Measurements from ENCODE around the gene RAN.
"Not testable (repeated sequence)": the region's sequence is repeated elsewhere in the genome, so short reads cannot be mapped to it uniquely, and the experiment has no call there.

Gene RAN

DNA sequence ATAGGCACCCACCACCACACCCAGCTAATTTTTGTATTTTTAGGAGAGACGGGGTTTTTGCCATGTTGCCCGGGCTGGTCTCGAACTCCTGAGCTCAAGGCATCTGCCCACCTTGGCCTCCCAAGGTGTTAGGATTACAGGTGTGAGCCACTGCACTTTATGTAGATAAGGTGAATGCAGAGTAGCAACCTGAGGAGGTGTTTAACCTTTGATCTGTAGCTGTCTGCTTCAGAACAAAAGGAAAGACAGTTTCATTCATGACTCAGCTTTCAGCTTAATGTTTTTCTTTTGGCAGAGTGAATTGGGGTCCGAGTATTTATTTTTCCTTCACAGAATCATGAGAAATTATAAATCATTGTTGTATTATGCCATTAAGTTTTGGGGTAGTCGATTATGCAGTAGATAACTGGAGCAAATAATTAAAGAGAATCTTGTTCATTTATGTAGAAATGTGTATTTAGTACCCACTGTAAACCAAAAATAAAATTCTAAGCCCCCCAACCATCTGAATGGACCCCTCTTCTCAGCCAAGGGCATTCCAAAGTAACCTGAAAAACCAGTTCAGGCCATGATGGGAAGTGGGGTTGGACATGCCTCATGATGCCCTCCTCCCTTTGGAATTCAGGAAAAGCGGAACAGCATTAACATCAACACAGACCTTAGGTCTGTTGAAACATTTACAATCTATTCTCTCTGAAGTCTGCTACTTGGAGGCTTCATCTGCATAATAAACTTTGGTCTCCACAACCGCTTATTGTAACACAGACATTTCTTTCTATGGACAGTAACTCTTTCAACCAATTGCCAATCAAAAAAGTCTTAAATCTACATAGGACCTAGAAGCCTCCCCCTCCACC is 22.1 kb upstream of the RAN start:
- no peak for DNase-seq (ENCODE audit: low read depth)

- no peak for DNase-seq (ENCODE audit: low read depth)
These were observed 21.3 kb upstream of the RAN start for GRCh38 chr12:130850418-130851021.

- no peak for DNase-seq (ENCODE audit: low read depth)
These were observed 15.8 kb upstream of the RAN start for GRCh38 chr12:130856088-130856487.

DNA sequence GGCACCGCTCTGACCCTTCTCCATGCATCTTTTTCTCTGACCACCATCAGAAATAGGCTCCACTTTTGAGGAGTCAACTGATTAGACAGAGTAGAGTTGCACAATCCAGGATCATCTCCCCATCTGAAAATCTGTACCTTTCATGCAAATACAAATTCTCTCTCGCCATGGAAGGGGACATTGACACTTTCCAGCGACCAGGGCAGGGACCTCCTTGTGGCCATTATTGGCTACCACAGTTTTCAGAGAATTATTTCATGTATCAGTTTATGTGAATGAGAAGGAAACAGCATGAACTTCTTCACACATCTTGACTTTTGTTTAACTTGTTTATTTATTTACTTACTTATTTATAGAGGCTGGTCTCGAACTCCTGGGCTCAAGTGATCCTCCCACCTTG is 13.8 kb upstream of the RAN start:
- no peak for DNase-seq (ENCODE audit: low read depth)

- no peak for DNase-seq (ENCODE audit: low read depth)
These were observed 12.7 kb upstream of the RAN start for GRCh38 chr12:130859161-130859560.

DNA sequence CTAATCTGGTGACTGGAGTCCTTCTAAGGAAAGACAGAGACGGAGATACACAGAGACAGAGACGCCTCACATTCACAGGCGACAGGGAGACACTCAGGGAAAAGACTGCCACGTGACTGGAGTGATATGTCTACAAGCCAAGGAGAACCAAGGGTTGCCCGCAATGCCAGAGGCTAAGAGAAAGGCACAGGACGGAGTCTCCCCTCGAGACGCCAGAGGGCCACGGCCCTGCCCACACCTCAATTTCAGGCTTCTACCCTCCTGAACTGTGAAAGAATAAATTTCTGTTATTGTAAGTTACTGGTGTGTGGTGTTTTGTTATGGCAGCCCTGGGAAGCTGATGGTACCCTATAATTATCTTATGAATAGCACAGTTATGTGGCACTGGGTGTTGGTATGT is 11.6 kb upstream of the RAN start:
- no peak for DNase-seq (ENCODE audit: low read depth)

DNA sequence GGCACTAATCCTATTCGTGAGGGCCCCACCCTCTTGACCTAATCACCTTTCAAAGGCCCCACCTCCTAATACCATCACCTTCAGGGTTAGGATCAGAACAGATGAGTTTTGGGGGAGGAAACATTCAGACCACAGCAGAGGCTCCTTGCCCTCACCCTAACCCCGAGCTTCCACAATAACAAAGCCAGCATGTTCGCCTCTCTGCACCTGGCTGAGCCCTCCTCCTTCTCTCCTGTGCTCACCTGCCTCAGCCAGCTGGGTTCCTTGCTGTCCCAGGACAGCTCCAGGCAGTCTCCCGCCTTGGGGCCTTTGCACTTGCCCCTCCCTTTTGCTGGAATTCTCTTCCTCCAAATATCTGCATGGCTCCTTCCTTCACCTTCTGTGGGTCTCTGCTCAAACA is 9.7 kb upstream of the RAN start:
- no peak for DNase-seq (ENCODE audit: low read depth)

GRCh38 chr12:130862771-130863170 is 9.1 kb upstream of the RAN start:
- DNase-seq (ENCODE audit: low read depth), result not testable (repeated sequence)

DNA sequence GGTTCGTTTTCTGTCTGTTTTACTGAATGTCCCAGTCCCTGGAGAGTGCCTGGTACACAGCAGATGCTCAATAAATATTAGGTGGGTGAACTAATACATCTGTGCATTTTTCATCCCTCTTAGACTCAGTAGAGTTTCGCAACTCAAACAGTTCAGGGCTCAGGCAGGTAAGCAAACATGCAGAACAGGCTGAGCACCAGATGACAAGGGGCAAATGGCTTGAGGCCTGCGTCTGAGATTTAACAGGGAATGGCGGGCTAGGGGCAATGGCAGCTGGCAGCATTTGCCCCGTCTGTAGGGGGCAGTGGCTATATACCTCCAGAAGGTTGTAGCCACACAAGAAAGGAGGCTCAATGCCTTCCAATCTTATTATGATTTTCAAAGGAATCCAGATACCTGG is 8.6 kb upstream of the RAN start:
- DNase-seq (ENCODE audit: low read depth), result no peak

- DNase-seq (ENCODE audit: low read depth), result no peak
These were observed 3.5 kb upstream of the RAN start for GRCh38 chr12:130868412-130868811.

DNA sequence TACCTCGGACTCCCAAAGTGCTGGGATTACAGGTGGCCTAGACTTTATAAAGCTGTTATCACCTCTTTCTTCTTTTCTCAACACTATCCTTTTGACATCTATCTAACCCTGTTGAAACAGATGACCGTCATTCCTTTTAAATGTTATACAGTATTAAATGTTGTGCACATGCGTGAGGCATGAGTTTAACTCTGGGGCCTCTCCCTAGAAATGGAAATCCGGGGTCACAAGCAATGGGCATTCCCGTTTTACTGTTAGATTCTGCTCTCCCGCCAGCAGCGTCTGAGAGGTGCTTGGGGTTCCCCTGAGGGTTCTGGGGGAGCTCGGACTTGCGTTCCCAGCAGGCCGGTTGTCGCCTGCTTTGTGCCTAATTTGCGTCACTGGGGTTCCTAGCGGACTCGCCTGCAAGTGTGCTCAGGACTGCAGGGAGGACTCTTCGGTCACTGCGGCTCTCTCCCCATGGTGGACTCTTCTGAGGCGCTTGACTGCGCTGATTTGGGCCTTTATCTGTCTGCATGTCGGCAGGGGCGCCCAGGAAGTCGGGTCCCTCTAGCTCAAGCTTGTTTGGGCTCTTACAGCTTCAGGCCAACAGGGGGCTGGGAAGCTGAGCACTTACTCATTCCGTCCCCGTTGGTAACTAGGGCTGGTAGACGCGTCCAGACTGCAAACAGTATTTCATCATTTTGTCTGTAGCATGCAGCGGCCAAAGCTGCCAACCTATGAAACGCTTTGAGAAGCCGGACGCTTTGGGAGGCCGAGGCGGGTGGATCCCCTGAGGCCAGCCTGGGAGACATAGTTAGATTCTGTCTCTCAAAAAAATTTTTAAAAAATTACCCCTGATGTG is 1.2 kb upstream of the RAN start:
- peak; percentile 90 for DNase-seq (ENCODE audit: low read depth)

GRCh38 chr12:130872179-130873096 is 572 bp downstream of the RAN start:
- no peak for DNase-seq (ENCODE audit: low read depth)

DNA sequence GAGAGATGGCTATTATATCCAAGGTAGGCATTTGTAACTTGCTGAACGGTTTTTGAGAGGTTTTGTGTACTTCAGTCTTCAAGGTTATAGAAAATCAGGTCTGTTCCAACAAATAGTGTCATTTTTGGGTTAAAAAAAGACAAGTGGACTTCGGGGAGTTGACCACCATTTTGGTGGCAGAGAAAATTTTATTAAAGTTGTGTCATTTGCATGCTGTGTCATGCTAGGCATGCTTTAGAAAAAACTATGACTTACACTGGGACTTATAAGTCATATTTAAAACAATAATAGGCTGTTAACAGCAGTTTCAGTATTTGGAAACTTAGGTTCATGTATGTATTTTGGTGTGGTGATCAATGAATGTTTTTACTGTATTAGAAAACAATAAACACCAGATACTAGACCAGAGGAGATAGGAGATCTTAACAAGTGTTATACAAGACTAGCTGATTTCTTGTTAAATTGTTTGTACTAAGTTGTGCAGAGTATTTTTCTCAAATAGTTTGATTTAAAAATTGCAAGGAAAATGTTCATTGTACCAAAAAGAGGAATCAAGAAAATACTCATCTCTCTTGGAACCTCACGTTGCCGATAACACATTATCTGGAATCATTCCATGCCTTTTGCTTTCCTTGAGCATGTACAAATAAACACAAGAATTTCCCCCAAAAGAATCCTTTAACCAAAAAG is 1.4 kb downstream of the RAN start:
- DNase-seq (ENCODE audit: low read depth), result no peak

GRCh38 chr12:130873825-130874224 is 2.0 kb downstream of the RAN start:
- no peak for DNase-seq (ENCODE audit: low read depth)

GRCh38 chr12:130874696-130875095 is 2.8 kb downstream of the RAN start:
- DNase-seq (ENCODE audit: low read depth), result no peak

DNA sequence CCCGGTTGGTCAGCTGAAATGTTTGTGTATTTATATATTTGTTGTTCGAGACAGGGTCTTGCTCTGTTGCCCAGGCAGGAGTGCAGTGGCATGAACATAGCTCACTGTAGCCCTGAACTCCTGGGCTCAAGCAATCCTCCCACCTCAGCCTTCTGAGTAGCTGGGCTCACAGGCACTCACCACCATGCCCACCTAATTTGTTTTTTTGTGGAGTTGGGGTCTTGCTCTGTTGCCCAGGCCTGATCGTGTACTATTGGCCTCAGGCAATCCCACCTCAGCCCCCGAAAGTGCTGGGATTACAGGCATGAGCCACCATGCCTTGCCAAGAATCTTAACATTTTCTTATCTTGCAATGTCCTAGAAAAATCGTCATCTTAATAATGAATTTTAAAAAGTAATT is 3.3 kb downstream of the RAN start:
- DNase-seq (ENCODE audit: low read depth), result no peak

- DNase-seq (ENCODE audit: low read depth), result not testable (repeated sequence)
These were observed 3.8 kb downstream of the RAN start for GRCh38 chr12:130875708-130876107.

DNA sequence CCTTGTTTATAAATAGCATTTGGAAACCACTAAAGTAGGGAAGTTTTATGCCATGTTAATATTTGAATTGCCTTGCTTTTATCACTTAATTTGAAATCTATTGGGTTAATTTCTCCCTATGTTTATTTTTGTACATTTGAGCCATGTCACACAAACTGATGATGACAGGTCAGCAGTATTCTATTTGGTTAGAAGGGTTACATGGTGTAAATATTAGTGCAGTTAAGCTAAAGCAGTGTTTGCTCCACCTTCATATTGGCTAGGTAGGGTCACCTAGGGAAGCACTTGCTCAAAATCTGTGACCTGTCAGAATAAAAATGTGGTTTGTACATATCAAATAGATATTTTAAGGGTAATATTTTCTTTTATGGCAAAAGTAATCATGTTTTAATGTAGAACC is 4.4 kb downstream of the RAN start:
- DNase-seq (ENCODE audit: low read depth), result no peak

- DNase-seq (ENCODE audit: low read depth), result no peak
These were observed 4.9 kb downstream of the RAN start for GRCh38 chr12:130876758-130877157.

DNA sequence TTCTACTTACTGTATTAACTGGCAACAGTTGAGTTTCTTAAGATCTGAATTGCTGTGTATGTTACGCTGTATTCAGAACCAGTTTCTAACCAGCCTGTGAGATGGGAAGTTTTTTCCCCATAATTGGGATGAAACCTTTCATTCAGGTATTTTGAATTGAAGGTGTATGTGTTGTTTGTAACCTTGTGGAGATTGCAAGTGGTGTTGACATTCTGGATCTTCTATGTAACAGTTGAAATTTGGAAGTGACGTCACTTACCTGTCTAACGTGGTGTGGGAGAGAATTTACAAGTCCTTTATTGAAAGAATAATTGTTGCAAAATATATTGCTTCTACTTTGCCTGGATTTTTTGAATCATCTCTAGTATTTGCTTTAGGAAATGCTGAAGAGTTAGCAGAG is 5.5 kb downstream of the RAN start:
- DNase-seq (ENCODE audit: low read depth), result no peak
